AG04449 (cell line): ENCODE results near the gene DLGAP1.

Experiments
- CTCF ChIA-PET: fragments of 350-600 bp; formaldehyde crosslinking; extraction: SDS; loops from one replicate; lab custom pipeline; 2021; ENCODE audit warnings: antibody characterized with exemption; lab: Yijun Ruan, JAX
- POLR2A ChIA-PET: fragments of 400-600, 350-600 bp; formaldehyde crosslinking; extraction: SDS; loops from one replicate; lab custom pipeline; 2020; ENCODE audit warnings: antibody characterized with exemption, inconsistent platforms; lab: Yijun Ruan, JAX
- DNase-seq: peaks from one replicate; pipeline ENCODE4 v3.0.0-alpha.2; 2010; ENCODE audit warnings: low read depth, low spot score
- H3K4me3 ChIP-seq: 2 replicates; pipeline ENCODE4 v1.5.1; 2011; ENCODE audit warnings: low read depth, mild to moderate bottlenecking, control low read depth, low read length
- CTCF ChIP-seq: IDR thresholded peaks from one replicate; pipeline ENCODE4 v1.5.1; 2011; ENCODE audit warnings: mild to moderate bottlenecking, moderate library complexity, low read length, control low read depth, inconsistent platforms; ENCODE audit not compliant: insufficient read depth; ENCODE audit errors: missing control alignments

The DLGAP1 gene

GRCh38 chr18:4374564-4374963, 80.5 kb downstream of the DLGAP1 start:
- CTCF ChIA-PET = no interaction called here
- no peak overlapping the region for H3K4me3 ChIP-seq
- DNase-seq = no peak
- POLR2A ChIA-PET = no interaction called here
- no peak for TF ChIP-seq CTCF

- POLR2A ChIA-PET = no interaction called here
- CTCF ChIA-PET = no interaction called here
- no peak overlapping the region for H3K4me3 ChIP-seq
- DNase-seq = no peak
- no peak for TF ChIP-seq CTCF
These were observed 85.4 kb downstream of the DLGAP1 start for GRCh38 chr18:4369705-4370104.

GRCh38 chr18:4360221-4360715, 94.8 kb downstream of the DLGAP1 start:
- POLR2A ChIA-PET = no interaction called here

GRCh38 chr18:4358618-4359017, 96.5 kb downstream of the DLGAP1 start:
- no peak for DNase-seq
- TF ChIP-seq CTCF = no peak
- no peak overlapping the region for H3K4me3 ChIP-seq
- CTCF ChIA-PET = no interaction called here
- POLR2A ChIA-PET = no interaction called here

More at GRCh38 chr18:4360221-4360715, 94.8 kb downstream of the DLGAP1 start:
- H3K4me3 ChIP-seq = no peak overlapping the region
- TF ChIP-seq CTCF = no peak
- no peak for DNase-seq
- CTCF ChIA-PET = no interaction called here

GRCh38 chr18:4357579-4357978, 97.5 kb downstream of the DLGAP1 start:
- TF ChIP-seq CTCF = no peak
- no peak for DNase-seq
- H3K4me3 ChIP-seq = no peak overlapping the region
- POLR2A ChIA-PET = no interaction called here
- CTCF ChIA-PET = no interaction called here

- CTCF ChIA-PET = no interaction called here
- POLR2A ChIA-PET = no interaction called here
These were observed 98.2 kb downstream of the DLGAP1 start for GRCh38 chr18:4356929-4357328.

More at GRCh38 chr18:4356929-4357328, 98.2 kb downstream of the DLGAP1 start:
- TF ChIP-seq CTCF = no peak
- no peak for DNase-seq
- no peak overlapping the region for H3K4me3 ChIP-seq
